ENCODE results near the gene VAMP1.

GRCh38 chr12:6425590-6426531 is 44.6 kb downstream of the VAMP1 start:
- TF ChIP-seq POLR2AphosphoS5 (IDR thresholded peaks at IDR 0.05; ENCODE audit: low read depth), result no peak
- TF ChIP-seq CTCF (IDR thresholded peaks at IDR 0.05; ENCODE audit: insufficient read depth, low read length), result no peak
- TF ChIP-seq REST (IDR thresholded peaks at IDR 0.05; ENCODE audit: insufficient replicate concordance, low read depth), result no peak
- no peak for TF ChIP-seq SPI1 (IDR thresholded peaks at IDR 0.05; ENCODE audit: borderline replicate concordance, low read depth)

All from HL-60 (cell line).